HG03064 (cell line): ENCODE data around the gene TMEM143.
A peak's percentile ranks its signal among the peaks of the same experiment; 100 is the strongest.
"Not testable (repeated sequence)": the region's sequence is repeated elsewhere in the genome, so short reads cannot be mapped to it uniquely, and the experiment has no call there.

Experiments
- ATAC-seq: cut with Tn5 transposase; IDR thresholded peaks from one replicate; pipeline ENCODE4 v1.9.1; 2021; ENCODE audit warnings: low read depth; ENCODE audit not compliant: unreplicated experiment

Gene TMEM143

GRCh38 chr19:48363810-48364597 lies at the start of gene TMEM143, which contains the start of gene SYNGR4:
TMEM143 (minus strand) TSS chr19:48363940; CDS start chr19:48363920, 20 bp downstream.
SYNGR4 (plus strand) TSS chr19:48364367; CDS start chr19:48365843, 1,476 bp downstream.
- ATAC-seq, result peak; percentile 72

GRCh38 chr19:48405850-48406249 lies 42.1 kb upstream of the TMEM143 start:
- no peak for ATAC-seq

GRCh38 chr19:48405010-48405659 lies 41.4 kb upstream of the TMEM143 start:
- ATAC-seq, result no peak

- ATAC-seq, result no peak
These were observed 39.9 kb upstream of the TMEM143 start for GRCh38 chr19:48403606-48404005.

GRCh38 chr19:48401287-48401686 lies 37.5 kb upstream of the TMEM143 start:
- ATAC-seq, result no peak

GRCh38 chr19:48400018-48400742 lies 36.4 kb upstream of the TMEM143 start:
- no peak for ATAC-seq

GRCh38 chr19:48398375-48399235 lies 34.9 kb upstream of the TMEM143 start:
- ATAC-seq, result no peak

- no peak for ATAC-seq
These were observed 34.3 kb upstream of the TMEM143 start for GRCh38 chr19:48398102-48398374.

GRCh38 chr19:48397263-48398101 lies 33.7 kb upstream of the TMEM143 start:
- ATAC-seq, result no peak

GRCh38 chr19:48396824-48397176 lies 33.1 kb upstream of the TMEM143 start:
- ATAC-seq, result no peak

GRCh38 chr19:48396016-48396823 lies 32.5 kb upstream of the TMEM143 start:
- ATAC-seq, result no peak

- no peak for ATAC-seq
These were observed 31.8 kb upstream of the TMEM143 start for GRCh38 chr19:48395499-48395898.

GRCh38 chr19:48395170-48395455 lies 31.4 kb upstream of the TMEM143 start:
- ATAC-seq, result no peak

- no peak for ATAC-seq
These were observed 30.8 kb upstream of the TMEM143 start for GRCh38 chr19:48394331-48395169.

GRCh38 chr19:48393559-48394330 lies 30.0 kb upstream of the TMEM143 start, which contains the start of gene GRIN2D:
GRIN2D (plus strand) TSS chr19:48393668; CDS start chr19:48398393, 4,725 bp downstream.
- no peak for ATAC-seq

GRCh38 chr19:48392860-48393558 lies 29.3 kb upstream of the TMEM143 start:
- ATAC-seq, result no peak

GRCh38 chr19:48392006-48392344 lies 28.2 kb upstream of the TMEM143 start:
- not testable (repeated sequence) for ATAC-seq
